GM18858 (cell line): ENCODE data around the gene DNAH8.
"Not testable (repeated sequence)": the region's sequence is repeated elsewhere in the genome, so short reads cannot be mapped to it uniquely, and the experiment has no call there.

Source experiments
- ATAC-seq: cut with Tn5 transposase; IDR thresholded peaks from one replicate; pipeline ENCODE4 v1.9.1; 2021; ENCODE audit not compliant: unreplicated experiment

Gene DNAH8

DNA sequence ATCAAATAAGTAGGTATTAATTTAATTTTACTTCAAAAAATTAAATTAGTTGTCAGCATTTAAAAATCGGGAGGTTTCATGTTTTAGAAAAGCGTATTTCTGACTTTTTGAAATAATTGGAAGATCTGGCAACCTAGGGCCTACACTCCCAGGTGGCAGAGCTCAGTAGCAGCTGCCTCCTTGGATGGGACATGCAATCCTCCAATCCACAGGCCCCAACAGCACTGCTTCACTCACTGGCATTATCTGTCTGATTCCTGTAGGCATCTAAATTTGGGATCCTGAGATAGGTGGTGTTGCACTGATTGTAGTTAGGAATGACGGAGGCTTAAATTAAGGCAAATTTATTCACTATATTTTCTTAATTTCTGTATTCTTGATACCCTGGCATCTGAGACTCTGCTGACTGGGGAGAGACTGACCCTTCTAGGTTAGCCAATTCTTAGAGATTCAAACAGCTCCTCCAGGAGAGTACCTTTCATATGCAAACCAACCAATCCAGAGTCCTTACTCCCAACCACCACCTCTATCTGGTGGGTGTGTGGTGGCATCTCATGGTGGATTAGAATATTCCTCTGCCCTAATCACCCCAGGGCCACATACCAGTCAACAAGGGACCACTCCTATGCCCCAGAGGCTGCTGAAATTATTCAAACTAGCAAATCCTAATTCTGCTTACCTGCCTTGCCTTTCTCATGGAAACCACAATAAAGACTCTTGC, 186.9 kb downstream of the DNAH8 start:
- no peak for ATAC-seq

- no peak for ATAC-seq
These were observed 191.5 kb downstream of the DNAH8 start for GRCh38 chr6:38906582-38906981.

DNA sequence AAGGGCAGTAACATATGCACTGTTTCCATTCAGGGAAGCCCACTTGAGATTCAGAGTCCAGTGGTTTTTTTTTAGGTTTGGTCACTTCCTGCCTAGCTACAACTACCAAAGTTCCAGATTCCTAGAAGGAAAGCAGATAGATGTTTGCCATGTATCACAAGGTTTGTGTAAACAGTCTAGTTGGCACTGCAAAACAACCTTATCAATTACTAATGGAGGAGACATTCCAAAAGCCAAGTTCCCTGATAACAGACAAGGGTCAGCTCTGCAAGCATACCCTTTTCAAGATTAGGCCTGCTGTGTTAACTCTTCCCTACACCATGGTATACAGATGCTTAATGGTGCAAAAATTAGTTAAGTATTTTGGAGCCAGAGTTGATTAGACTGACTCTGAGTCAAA, 192.2 kb downstream of the DNAH8 start:
- ATAC-seq: no peak

GRCh38 chr6:38909015-38909730, 194.1 kb downstream of the DNAH8 start:
- no peak for ATAC-seq

DNA sequence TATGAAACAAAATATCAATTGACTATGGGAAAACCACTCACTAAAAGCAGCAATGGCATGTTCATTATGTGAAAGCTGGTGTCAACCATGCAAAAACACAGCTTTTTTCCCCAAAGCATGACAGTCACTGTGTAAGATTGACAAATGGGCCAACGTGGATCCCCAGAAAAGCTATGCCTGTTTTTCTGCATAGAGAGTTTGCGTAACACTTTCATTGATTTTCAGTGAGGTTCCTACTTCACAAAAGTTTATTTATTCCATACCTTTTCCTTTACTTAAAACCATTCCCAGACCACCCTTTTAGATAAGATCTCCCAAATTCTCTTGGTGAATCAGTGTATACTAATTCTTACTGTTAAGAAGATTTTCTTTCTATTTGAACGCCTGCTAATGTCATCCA, 195.1 kb downstream of the DNAH8 start:
- ATAC-seq: no peak

- ATAC-seq: no peak
These were observed 197.3 kb downstream of the DNAH8 start for GRCh38 chr6:38912378-38912777.

- ATAC-seq: no peak
These were observed 200.3 kb downstream of the DNAH8 start for GRCh38 chr6:38915205-38915925.

DNA sequence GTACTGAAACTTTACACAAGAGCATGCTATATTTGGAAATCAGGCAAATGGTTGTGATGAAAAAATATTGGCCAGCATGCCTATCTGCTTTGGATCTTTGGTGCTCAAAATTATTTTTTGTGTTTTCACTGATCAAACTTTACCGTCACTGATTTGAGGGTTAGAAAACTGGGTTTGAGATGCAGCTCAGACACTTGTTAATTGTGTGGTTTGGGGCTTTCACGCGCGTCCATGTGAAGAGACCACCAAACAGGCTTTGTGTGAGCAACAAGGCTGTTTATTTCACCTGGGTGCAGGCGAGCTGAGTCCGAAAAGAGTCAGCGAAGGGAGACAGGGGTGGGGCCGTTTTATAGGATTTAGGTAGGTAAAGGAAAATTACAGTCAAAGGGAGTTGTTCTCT, 206.4 kb downstream of the DNAH8 start:
- ATAC-seq: not testable (repeated sequence)

- ATAC-seq: no peak
These were observed 209.8 kb downstream of the DNAH8 start for GRCh38 chr6:38924791-38925509.

- no peak for ATAC-seq
These were observed 214.4 kb downstream of the DNAH8 start for GRCh38 chr6:38929560-38929959.

DNA sequence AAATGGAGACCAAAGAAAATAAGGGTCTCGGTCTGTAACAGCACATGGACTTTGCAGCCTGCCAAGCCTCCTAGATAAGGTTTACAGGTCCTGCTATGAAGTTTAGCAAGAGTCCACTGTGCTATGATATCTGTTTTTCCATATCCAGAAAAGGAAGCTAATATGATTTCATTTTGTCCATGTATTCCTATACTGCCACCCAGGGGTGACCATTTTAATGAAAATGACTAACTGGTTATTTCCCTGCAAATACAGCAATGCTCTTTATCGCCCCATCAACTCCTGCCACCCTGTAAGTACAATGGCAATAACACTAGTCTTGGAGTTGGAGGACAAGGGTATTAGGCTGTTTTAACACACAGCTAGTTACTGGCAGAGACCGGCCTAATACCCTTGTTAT, 218.3 kb downstream of the DNAH8 start:
- ATAC-seq: no peak

GRCh38 chr6:38935051-38935450, 219.9 kb downstream of the DNAH8 start:
- no peak for ATAC-seq

GRCh38 chr6:38937839-38938613, 222.9 kb downstream of the DNAH8 start:
- no peak for ATAC-seq

- ATAC-seq: no peak
These were observed 223.6 kb downstream of the DNAH8 start for GRCh38 chr6:38938741-38939140.

DNA sequence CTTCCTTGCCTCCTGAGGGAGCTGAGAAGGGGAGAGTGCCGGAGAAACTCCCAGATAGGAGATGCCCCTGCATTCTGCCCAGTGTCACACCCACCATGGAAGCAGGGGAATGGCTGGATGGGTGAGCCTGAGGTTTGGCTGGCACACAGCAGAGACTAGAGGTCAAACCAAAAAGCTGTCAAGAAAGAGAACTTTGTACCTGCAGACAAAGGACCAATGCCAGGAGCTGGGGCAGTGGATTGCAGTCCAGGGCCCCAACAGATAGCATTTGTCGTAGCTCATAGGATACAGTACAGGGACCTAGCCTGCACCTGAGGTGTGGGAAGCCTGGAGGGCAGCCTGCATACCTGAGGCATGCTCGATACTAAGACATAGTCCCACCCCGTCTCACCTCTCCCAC, 227.3 kb downstream of the DNAH8 start:
- no peak for ATAC-seq

DNA sequence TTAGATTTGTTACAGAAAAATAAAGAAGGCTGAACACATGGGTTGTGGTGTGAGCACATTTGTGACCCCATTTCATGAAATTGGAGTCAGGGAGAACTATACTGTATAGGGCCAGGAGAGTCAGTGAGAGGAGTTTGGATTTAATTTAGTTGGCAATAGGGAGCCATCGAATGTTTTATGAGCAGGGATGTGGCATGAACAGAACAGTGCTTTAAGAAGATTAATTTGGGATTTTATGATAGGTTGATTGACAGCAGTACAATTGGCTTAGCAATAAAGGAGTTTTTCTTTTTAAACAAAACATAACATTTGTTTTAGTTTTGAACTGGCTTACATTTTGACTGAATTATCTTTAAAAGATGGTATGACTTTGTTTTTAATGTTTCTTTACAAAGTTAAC, 227.9 kb downstream of the DNAH8 start:
- no peak for ATAC-seq

DNA sequence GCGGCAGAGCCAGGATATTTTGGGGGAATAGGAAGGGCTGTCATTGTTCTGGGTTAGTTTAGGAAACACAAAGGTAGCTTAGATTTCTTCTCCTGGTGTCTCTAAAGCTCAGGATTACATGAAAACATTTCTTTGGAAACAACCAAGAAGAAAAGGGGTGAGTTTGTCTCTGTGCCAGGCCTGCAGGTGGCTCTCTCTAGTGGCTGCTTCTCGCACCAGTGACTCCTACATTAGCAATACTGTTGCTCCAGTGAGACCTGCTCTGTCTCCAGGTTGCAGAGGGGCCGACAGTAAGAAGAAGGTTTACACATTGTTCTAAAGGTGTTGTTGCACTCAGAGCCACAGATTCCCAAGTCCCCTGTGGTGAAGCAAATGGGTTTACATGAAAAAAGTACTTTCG, 228.9 kb downstream of the DNAH8 start:
- ATAC-seq: no peak

DNA sequence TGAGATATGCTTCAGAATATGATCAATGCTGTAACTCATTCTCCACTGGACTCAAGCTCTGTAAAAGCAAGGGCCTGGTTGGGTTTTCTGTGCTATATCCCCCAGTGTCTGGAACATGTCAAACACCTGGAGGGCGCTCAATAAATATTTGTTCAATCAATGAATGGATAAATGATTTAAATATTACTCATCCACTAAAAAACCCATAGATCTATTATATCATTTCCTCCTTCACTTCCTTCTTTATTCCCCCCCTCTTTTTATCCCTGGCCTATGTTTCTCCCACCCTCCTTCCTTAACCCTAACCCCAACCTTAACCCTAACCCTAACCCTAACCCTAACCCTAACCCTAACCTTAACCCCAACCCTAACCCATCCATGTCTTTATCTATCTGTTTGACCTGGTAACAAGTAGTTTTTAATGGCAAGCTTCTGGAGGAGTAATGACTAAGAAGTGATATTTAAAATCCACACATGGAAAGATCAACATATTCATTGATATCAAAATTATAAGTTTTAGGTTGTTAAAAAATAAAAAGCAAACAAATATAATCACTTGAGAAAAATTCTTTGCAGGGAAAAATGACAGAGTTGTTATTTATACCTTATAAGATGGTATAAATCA, 229.7 kb downstream of the DNAH8 start:
- ATAC-seq: no peak

DNA sequence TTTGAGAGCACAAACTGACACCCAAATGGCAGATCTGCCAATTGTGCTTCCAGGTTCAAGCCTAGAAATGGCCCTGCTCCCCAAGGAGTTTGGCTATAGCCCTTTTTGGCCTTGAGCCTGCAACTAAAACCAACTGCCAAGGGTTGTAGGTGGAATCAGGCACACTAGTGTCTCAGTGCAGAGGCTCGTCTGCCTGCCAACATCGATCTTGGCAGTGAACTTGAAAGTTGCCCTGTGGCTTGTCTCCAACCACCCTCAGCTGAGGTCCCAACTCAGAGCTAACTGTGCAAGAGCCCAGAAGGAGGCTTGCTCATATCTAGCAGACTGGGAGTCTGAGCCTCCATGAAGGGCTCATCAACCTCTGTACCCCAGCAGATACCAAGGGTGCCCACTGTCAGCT, 240.8 kb downstream of the DNAH8 start:
- ATAC-seq: no peak

DNA sequence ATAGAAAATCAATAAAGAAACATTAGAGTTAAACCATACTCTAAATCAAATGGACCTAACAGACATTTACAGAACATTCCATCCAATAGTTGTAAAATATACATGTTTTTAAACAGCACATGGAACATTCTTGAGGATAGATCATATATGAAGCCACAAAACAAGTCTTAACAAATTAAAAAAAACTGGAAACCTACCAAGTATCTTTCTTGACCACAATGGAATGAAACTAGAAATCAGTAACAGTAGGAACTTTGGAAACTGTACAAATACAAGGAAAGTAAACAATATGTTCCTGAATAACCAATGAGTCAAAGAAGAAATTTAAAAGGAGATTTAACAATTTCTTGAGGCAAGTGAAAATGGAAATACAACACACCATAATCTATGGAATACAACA, 242.3 kb downstream of the DNAH8 start:
- no peak for ATAC-seq
